ENCODE data around the gene SLC4A8. TPM values are rescaled to one million over a fixed set of nuclear protein-coding genes. Genes with fewer than 3 reads are reported as not detected.

The SLC4A8 gene
- total RNA-seq, 1 donor from 2014 or later: 8.3 TPM

GRCh38 chr12:51401020-51401419 is 23.6 kb upstream of the SLC4A8 start:
- Histone ChIP-seq H3K36me3 (no peaks in the 10 kb centered on the region), H3K27ac (no peak overlapping the region), H3K4me3 (no peak overlapping the region), H3K9me3 (no peaks in the 10 kb centered on the region), H3K4me1 (no peaks in the 10 kb centered on the region), H3K27me3 (ENCODE audit: low read depth) (no peaks in the 10 kb centered on the region)
- no peak for DNase-seq
- no peak for TF ChIP-seq CTCF (IDR thresholded peaks at IDR 0.05)
- intact Hi-C loops (cut with DNase I): no loop called here
- no peak for ATAC-seq

GRCh38 chr12:51401486-51401885 is 23.1 kb upstream of the SLC4A8 start:
- no peaks in the 10 kb centered on the region for H3K36me3 ChIP-seq
- H3K4me3 ChIP-seq: no peak overlapping the region
- TF ChIP-seq CTCF (IDR thresholded peaks at IDR 0.05): no peak
- no peaks in the 10 kb centered on the region for H3K9me3 ChIP-seq
- intact Hi-C loops (cut with DNase I): no loop called here
- no peaks in the 10 kb centered on the region for H3K4me1 ChIP-seq
- ATAC-seq (no peak), DNase-seq (no peak)
- H3K27ac ChIP-seq: no peak overlapping the region
- H3K27me3 ChIP-seq (ENCODE audit: low read depth): no peaks in the 10 kb centered on the region

- H3K4me1 ChIP-seq: no peaks in the 10 kb centered on the region
- H3K36me3 ChIP-seq: no peaks in the 10 kb centered on the region
- H3K27ac ChIP-seq: no peak overlapping the region
- intact Hi-C loops (cut with DNase I): no loop called here
- DNase-seq: no peak
- no peaks in the 10 kb centered on the region for H3K27me3 ChIP-seq (ENCODE audit: low read depth)
- H3K9me3 ChIP-seq: no peaks in the 10 kb centered on the region
- no peak overlapping the region for H3K4me3 ChIP-seq
- no peak for ATAC-seq
- TF ChIP-seq CTCF (IDR thresholded peaks at IDR 0.05): no peak
Measured at GRCh38 chr12:51401900-51402299, 22.7 kb upstream of the SLC4A8 start.

- intact Hi-C loops (cut with DNase I): no loop called here
- no peak for TF ChIP-seq CTCF (IDR thresholded peaks at IDR 0.05)
- Histone ChIP-seq H3K27me3 (ENCODE audit: low read depth) (no peaks in the 10 kb centered on the region), H3K4me3 (no peak overlapping the region), H3K9me3 (no peaks in the 10 kb centered on the region), H3K27ac (no peak overlapping the region), H3K4me1 (no peaks in the 10 kb centered on the region), H3K36me3 (no peaks in the 10 kb centered on the region)
- ATAC-seq (no peak), DNase-seq (no peak)
Measured at GRCh38 chr12:51403159-51403558, 21.5 kb upstream of the SLC4A8 start.

GRCh38 chr12:51403681-51404136 is 20.9 kb upstream of the SLC4A8 start:
- Histone ChIP-seq H3K4me3 (no peak overlapping the region), H3K36me3 (no peaks in the 10 kb centered on the region), H3K4me1 (no peaks in the 10 kb centered on the region), H3K9me3 (no peaks in the 10 kb centered on the region), H3K27me3 (ENCODE audit: low read depth) (no peaks in the 10 kb centered on the region), H3K27ac (no peak overlapping the region)
- intact Hi-C loops (cut with DNase I): no loop called here
- DNase-seq (peak; percentile 77), ATAC-seq (peak; percentile 80 to 86)
- TF ChIP-seq CTCF (IDR thresholded peaks at IDR 0.05): no peak

GRCh38 chr12:51404627-51405026 is 20.0 kb upstream of the SLC4A8 start:
- H3K9me3 ChIP-seq: no peaks in the 10 kb centered on the region

More at GRCh38 chr12:51404627-51405026, 20.0 kb upstream of the SLC4A8 start:
- no peaks in the 10 kb centered on the region for H3K4me1 ChIP-seq
- DNase-seq (no peak), ATAC-seq (no peak)
- TF ChIP-seq CTCF (IDR thresholded peaks at IDR 0.05): no peak
- no peak overlapping the region for H3K4me3 ChIP-seq
- intact Hi-C loops (cut with DNase I): no loop called here
- H3K36me3 ChIP-seq: no peaks in the 10 kb centered on the region
- H3K27me3 ChIP-seq (ENCODE audit: low read depth): no peaks in the 10 kb centered on the region
- no peak overlapping the region for H3K27ac ChIP-seq

Data from lower lobe of right lung (tissue), 2 donors.